HG02571 (cell line): Measurements from ENCODE around the gene AGFG1.
"Not testable (repeated sequence)": the region's sequence is repeated elsewhere in the genome, so short reads cannot be mapped to it uniquely, and the experiment has no call there.

Experiments used
- ATAC-seq: cut with Tn5 transposase; IDR thresholded peaks from one replicate; pipeline ENCODE4 v1.9.1; 2021; ENCODE audit warnings: mild to moderate bottlenecking, moderate library complexity; ENCODE audit not compliant: unreplicated experiment

AGFG1 gene

GRCh38 chr2:227493524-227493923 is 21.6 kb downstream of the AGFG1 start:
- ATAC-seq, result no peak

GRCh38 chr2:227497158-227497557 is 25.2 kb downstream of the AGFG1 start:
- ATAC-seq, result no peak

GRCh38 chr2:227499627-227500300 is 27.8 kb downstream of the AGFG1 start:
- no peak for ATAC-seq

- no peak for ATAC-seq
Observed at GRCh38 chr2:227500301-227500630, 28.3 kb downstream of the AGFG1 start.

GRCh38 chr2:227503433-227504406 is 31.8 kb downstream of the AGFG1 start:
- no peak for ATAC-seq

GRCh38 chr2:227504700-227505099 is 32.7 kb downstream of the AGFG1 start:
- no peak for ATAC-seq

GRCh38 chr2:227506456-227506855 is 34.5 kb downstream of the AGFG1 start:
- ATAC-seq, result no peak

- ATAC-seq, result no peak
Observed at GRCh38 chr2:227507963-227508362, 36.0 kb downstream of the AGFG1 start.

GRCh38 chr2:227509076-227509475 is 37.1 kb downstream of the AGFG1 start:
- ATAC-seq, result no peak

GRCh38 chr2:227509824-227510619 is 38.1 kb downstream of the AGFG1 start:
- ATAC-seq, result no peak

GRCh38 chr2:227510620-227510958 is 38.6 kb downstream of the AGFG1 start:
- ATAC-seq, result no peak

GRCh38 chr2:227511239-227511930 is 39.4 kb downstream of the AGFG1 start:
- ATAC-seq, result no peak

GRCh38 chr2:227511955-227512354 is 40.0 kb downstream of the AGFG1 start:
- ATAC-seq, result no peak

- ATAC-seq, result no peak
Observed at GRCh38 chr2:227513113-227513512, 41.2 kb downstream of the AGFG1 start.

GRCh38 chr2:227515742-227516141 is 43.8 kb downstream of the AGFG1 start:
- ATAC-seq, result no peak

GRCh38 chr2:227517724-227518123 is 45.8 kb downstream of the AGFG1 start:
- no peak for ATAC-seq

GRCh38 chr2:227518278-227518865 is 46.4 kb downstream of the AGFG1 start:
- not testable (repeated sequence) for ATAC-seq

- ATAC-seq, result not testable (repeated sequence)
Observed at GRCh38 chr2:227521178-227521577, 49.2 kb downstream of the AGFG1 start.

GRCh38 chr2:227524665-227525064 is 52.7 kb downstream of the AGFG1 start:
- ATAC-seq, result no peak

GRCh38 chr2:227527351-227527750 is 55.4 kb downstream of the AGFG1 start:
- ATAC-seq, result no peak
